Activated CD4-positive, alpha-beta T cell treated with anti-CD3 and anti-CD28 coated beads, Interleukin-2, amount 50 U/mL, for 16 hours (primary cell): ENCODE results near the gene LLPH.

Experiments used
- DNase-seq: peaks from one replicate; pipeline ENCODE4 v3.0.0-alpha.2; 2020

The LLPH gene

GRCh38 chr12:66141299-66141698 is 10.7 kb upstream of the LLPH start:
- DNase-seq, result no peak

GRCh38 chr12:66140731-66141130 is 10.2 kb upstream of the LLPH start:
- no peak for DNase-seq

- no peak for DNase-seq
Observed at GRCh38 chr12:66139328-66139727, 8.8 kb upstream of the LLPH start.

GRCh38 chr12:66137937-66138336 is 7.4 kb upstream of the LLPH start:
- DNase-seq, result no peak

GRCh38 chr12:66132408-66132807 is 1.9 kb upstream of the LLPH start:
- no peak for DNase-seq

GRCh38 chr12:66131067-66131688 is 628 bp upstream of the LLPH start:
- DNase-seq, result no peak

- DNase-seq, result no peak
Observed at GRCh38 chr12:66129934-66130266, 650 bp downstream of the LLPH start.

- DNase-seq, result no peak
Observed at GRCh38 chr12:66127650-66128049, 2.9 kb downstream of the LLPH start.

GRCh38 chr12:66120477-66120876 is 10.1 kb downstream of the LLPH start:
- no peak for DNase-seq

GRCh38 chr12:66119870-66120241 is 10.7 kb downstream of the LLPH start:
- no peak for DNase-seq

- no peak for DNase-seq
Observed at GRCh38 chr12:66119229-66119869, 11.2 kb downstream of the LLPH start.

GRCh38 chr12:66118240-66118891 is 12.2 kb downstream of the LLPH start:
- peak; percentile 23 for DNase-seq

GRCh38 chr12:66117242-66117641 is 13.3 kb downstream of the LLPH start:
- DNase-seq, result no peak

- DNase-seq, result no peak
Observed at GRCh38 chr12:66115071-66115600, 15.4 kb downstream of the LLPH start.

GRCh38 chr12:66113471-66113870 is 17.1 kb downstream of the LLPH start:
- DNase-seq, result no peak

- no peak for DNase-seq
Observed at GRCh38 chr12:66111605-66112004, 18.9 kb downstream of the LLPH start.

GRCh38 chr12:66109056-66109455 is 21.5 kb downstream of the LLPH start:
- no peak for DNase-seq

GRCh38 chr12:66108386-66108785 is 22.2 kb downstream of the LLPH start:
- DNase-seq, result no peak

- DNase-seq, result peak; percentile 86
Observed at GRCh38 chr12:66107451-66107915, 23.1 kb downstream of the LLPH start.

GRCh38 chr12:66103016-66103913 is 27.3 kb downstream of the LLPH start:
- no peak for DNase-seq

GRCh38 chr12:66092559-66093269 is 37.8 kb downstream of the LLPH start:
- DNase-seq, result no peak

GRCh38 chr12:66090157-66090556 is 40.4 kb downstream of the LLPH start:
- DNase-seq, result no peak
